Cardiac muscle cell (in vitro differentiated cells and primary cell): ENCODE data around the gene TNKS1BP1. TPM values are rescaled to one million over a fixed set of nuclear protein-coding genes. Genes with fewer than 3 reads are reported as not detected.

Experiments used
- DNase-seq, 2 donors: peaks; one replicate each; pipeline versions ENCODE4 v3.0.0 to v3.0.0-alpha.2; 2010 to 2017; ENCODE audit warnings: low read depth in 1 of 2, low spot score in 1 of 2
- H3K27ac ChIP-seq: fragments of 200-600 bp; sonication (generic); 2 replicates; pipeline ENCODE4 v1.5.1; 2016
- H3K27me3 ChIP-seq: fragments of 200-600 bp; sonication (generic); 2 replicates; pipeline ENCODE4 v1.6.0; 2016; ENCODE audit warnings: control low read depth
- H3K36me3 ChIP-seq: fragments of 200-600 bp; sonication (generic); 2 replicates; pipeline ENCODE4 v1.5.1; 2016; ENCODE audit warnings: control low read depth
- H3K4me1 ChIP-seq: fragments of 200-600 bp; sonication (generic); 2 replicates; pipeline ENCODE4 v1.8.1; 2017; ENCODE audit warnings: low read depth, mild to moderate bottlenecking, mixed run types
- H3K4me3 ChIP-seq: fragments of 200-600 bp; sonication (generic); 2 replicates; pipeline ENCODE4 v1.5.1; 2016; ENCODE audit warnings: mild to moderate bottlenecking
- H3K9me3 ChIP-seq: fragments of 200-600 bp; sonication (generic); 2 replicates; pipeline ENCODE4 v1.5.1; 2017; ENCODE audit warnings: low read depth, mild to moderate bottlenecking, control low read depth
- CTCF ChIP-seq: IDR thresholded peaks from 2 replicates; pipeline ENCODE4 v1.5.1; 2012; ENCODE audit warnings: low read depth, mild to moderate bottlenecking, low read length
- polyA plus RNA-seq: library from polyadenylated mRNA; unstranded; fragments of >200 nt; fragmentation: Nextera tagmentation; extraction: Ambion mirVana; gene quantifications from 2 replicates; pipeline ENCODE4 v1.2.1, GENCODE V29; 2016
- total RNA-seq: library from RNA; depleted of rRNA; stranded (reverse); fragments of >200 nt; gene quantifications from 2 replicates; pipeline ENCODE4 v1.2.3, GENCODE V29; 2016

Gene TNKS1BP1
- total and polyA plus RNA-seq, 2 experiments from 2014 or later, result 62.1 to 69.1 TPM

GRCh38 chr11:57315491-57315890 lies 9.3 kb downstream of the TNKS1BP1 start:
- peak in 1 of 2 donors; percentile 89 for DNase-seq
- Histone ChIP-seq H3K27ac (peak overlapping the region; percentile 67), H3K36me3 (peaks cover 24% of the 10 kb centered on the region), H3K27me3 (no peaks in the 10 kb centered on the region), H3K9me3 (no peaks in the 10 kb centered on the region), H3K4me1 (peaks cover 24% of the 10 kb centered on the region), H3K4me3 (no peak overlapping the region)
- TF ChIP-seq CTCF, result no peak

DNA sequence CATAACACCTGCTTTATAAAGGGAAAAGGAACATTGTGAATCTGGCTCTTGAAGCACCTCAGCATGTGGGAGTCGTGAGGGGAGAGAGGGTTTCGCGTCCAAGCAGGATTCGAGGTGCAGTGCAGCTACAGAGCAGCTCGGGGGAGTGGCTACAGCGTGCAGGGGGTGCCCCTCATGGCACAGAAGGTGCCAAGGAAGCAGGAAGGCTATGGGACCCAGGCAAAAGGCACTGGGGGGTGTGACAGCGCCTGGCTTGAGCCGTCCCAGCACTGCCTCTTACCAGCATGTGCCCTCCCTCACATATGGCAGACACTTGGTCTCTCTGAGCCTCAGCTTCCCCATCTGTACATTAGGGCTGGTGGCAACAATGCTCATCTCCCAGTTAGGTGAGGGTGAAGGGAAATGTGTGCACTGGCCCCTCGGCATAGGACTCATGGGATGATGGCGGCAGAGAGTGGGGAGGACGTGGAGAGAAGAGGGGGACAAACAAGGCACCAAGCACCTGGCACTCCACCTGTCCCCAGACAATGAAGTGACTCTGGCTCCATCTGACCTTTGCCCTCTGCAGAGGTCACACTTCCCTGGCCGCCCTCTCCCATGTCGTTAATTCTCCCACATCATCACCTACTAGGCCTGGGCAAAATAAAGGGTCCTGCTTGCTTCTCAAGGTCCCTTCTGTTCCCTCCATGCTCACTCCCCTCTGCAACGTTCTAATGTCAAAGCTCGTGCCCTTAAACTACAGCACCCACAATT lies 10.4 kb downstream of the TNKS1BP1 start:
- DNase-seq, result no peak
- Histone ChIP-seq H3K36me3 (peaks cover 29% of the 10 kb centered on the region), H3K4me3 (no peak overlapping the region), H3K9me3 (no peaks in the 10 kb centered on the region), H3K27me3 (no peaks in the 10 kb centered on the region), H3K4me1 (peaks cover 26% of the 10 kb centered on the region), H3K27ac (peak overlapping the region; percentile 76)
- TF ChIP-seq CTCF, result no peak

DNA sequence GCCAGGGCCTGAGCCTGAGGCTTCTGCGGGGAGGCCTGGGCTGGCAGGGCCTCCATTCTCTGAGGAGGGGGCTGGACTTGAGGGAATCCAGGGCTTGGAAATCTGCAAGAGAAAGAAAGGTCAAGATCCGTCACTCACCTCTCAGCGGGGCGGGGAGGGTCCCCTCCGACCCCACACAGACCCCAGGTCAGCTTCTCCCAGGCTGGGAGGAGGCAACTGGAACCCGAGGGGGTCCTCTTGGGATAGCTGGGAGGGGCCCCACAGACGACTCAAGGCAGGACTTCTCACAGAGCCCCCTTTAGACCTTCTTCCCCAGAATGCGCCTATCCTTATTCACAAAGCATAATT lies 11.0 kb downstream of the TNKS1BP1 start:
- Histone ChIP-seq H3K4me3 (no peak overlapping the region), H3K9me3 (no peaks in the 10 kb centered on the region), H3K27ac (peak overlapping the region; percentile 76), H3K4me1 (peaks cover 26% of the 10 kb centered on the region), H3K36me3 (peaks cover 34% of the 10 kb centered on the region), H3K27me3 (no peaks in the 10 kb centered on the region)
- no peak for TF ChIP-seq CTCF
- DNase-seq, result no peak

DNA sequence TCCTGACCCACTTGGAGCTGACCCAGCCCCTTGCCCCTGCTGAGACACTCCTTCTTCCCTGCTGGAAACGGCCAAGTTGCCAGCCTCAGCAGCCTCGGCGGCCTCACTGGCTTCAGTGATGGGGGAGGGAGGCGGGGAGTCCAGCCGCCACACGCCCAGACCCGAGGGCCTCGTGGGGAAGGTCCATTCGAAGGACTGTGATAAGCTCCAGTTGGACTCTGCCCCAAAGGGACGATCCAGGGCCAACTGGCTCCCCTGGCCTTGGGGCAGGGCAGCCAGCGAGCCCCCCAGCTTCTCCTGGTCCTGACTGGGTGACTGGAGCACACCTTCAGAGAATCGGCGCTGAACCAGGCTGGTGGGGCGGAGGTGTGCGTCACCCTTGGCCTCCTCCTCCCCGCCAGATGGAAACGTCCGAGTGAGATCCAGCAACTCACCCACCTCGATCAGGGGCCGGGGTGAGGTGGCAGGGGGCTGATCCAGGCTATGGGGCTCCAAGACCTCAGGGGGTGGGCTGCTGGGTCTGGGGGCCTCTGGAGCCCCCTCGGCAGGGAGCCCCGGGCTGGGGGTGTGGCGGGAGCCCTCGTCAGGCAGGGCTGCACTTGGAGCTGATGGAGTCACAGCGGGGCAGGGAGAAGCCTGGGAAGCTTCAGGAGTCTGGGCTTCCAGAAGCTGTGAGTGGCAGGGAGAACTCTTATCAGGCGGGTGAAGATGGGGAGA lies 11.5 kb downstream of the TNKS1BP1 start:
- Histone ChIP-seq H3K36me3 (peaks cover 30% of the 10 kb centered on the region), H3K4me3 (no peak overlapping the region), H3K9me3 (no peaks in the 10 kb centered on the region), H3K4me1 (peaks cover 26% of the 10 kb centered on the region), H3K27ac (peak overlapping the region; percentile 76), H3K27me3 (no peaks in the 10 kb centered on the region)
- TF ChIP-seq CTCF, result no peak
- no peak for DNase-seq

GRCh38 chr11:57312511-57313021 lies 12.2 kb downstream of the TNKS1BP1 start:
- no peak for TF ChIP-seq CTCF
- Histone ChIP-seq H3K27ac (peak overlapping the region; percentile 76), H3K4me3 (no peak overlapping the region), H3K9me3 (no peaks in the 10 kb centered on the region), H3K36me3 (peaks cover 25% of the 10 kb centered on the region), H3K27me3 (no peaks in the 10 kb centered on the region), H3K4me1 (peaks cover 26% of the 10 kb centered on the region)
- DNase-seq, result no peak
